GM04504 (cell line): ENCODE data around the gene PTGER4.
"Not testable (repeated sequence)": the region's sequence is repeated elsewhere in the genome, so short reads cannot be mapped to it uniquely, and the experiment has no call there.

ENCODE experiments used
- DNase-seq: peaks from one replicate; pipeline ENCODE4 v3.0.0-alpha.2; 2012; ENCODE audit warnings: low read depth

Gene PTGER4

GRCh38 chr5:40679913-40680681 is at the start of gene PTGER4:
Gene PTGER4, plus strand, starts transcription at chr5:40679915. Its CDS starts 1,079 bp downstream, at chr5:40680994.
- no peak for DNase-seq

- no peak for DNase-seq
These were observed 49.6 kb upstream of the PTGER4 start for GRCh38 chr5:40630126-40630525.

- no peak for DNase-seq
These were observed 48.5 kb upstream of the PTGER4 start for GRCh38 chr5:40631236-40631635.

- DNase-seq = no peak
These were observed 45.6 kb upstream of the PTGER4 start for GRCh38 chr5:40634154-40634553.

GRCh38 chr5:40634593-40634992 is 45.1 kb upstream of the PTGER4 start:
- no peak for DNase-seq

- not testable (repeated sequence) for DNase-seq
These were observed 40.2 kb upstream of the PTGER4 start for GRCh38 chr5:40639531-40639930.

- DNase-seq = no peak
These were observed 33.4 kb upstream of the PTGER4 start for GRCh38 chr5:40646266-40646665.

GRCh38 chr5:40648150-40648549 is 31.6 kb upstream of the PTGER4 start:
- no peak for DNase-seq

- DNase-seq = no peak
These were observed 30.2 kb upstream of the PTGER4 start for GRCh38 chr5:40649463-40650030.

- no peak for DNase-seq
These were observed 28.5 kb upstream of the PTGER4 start for GRCh38 chr5:40651201-40651600.

GRCh38 chr5:40652441-40653220 is 27.1 kb upstream of the PTGER4 start:
- DNase-seq = no peak

GRCh38 chr5:40653221-40654022 is 26.3 kb upstream of the PTGER4 start:
- no peak for DNase-seq

GRCh38 chr5:40654377-40654991 is 25.2 kb upstream of the PTGER4 start:
- no peak for DNase-seq

- no peak for DNase-seq
These were observed 24.6 kb upstream of the PTGER4 start for GRCh38 chr5:40655138-40655537.

- not testable (repeated sequence) for DNase-seq
These were observed 23.6 kb upstream of the PTGER4 start for GRCh38 chr5:40656091-40656490.

- DNase-seq = no peak
These were observed 22.9 kb upstream of the PTGER4 start for GRCh38 chr5:40656766-40657165.

GRCh38 chr5:40660751-40661150 is 19.0 kb upstream of the PTGER4 start:
- DNase-seq = no peak

GRCh38 chr5:40665635-40666298 is 13.9 kb upstream of the PTGER4 start:
- no peak for DNase-seq

- DNase-seq = no peak
These were observed 13.1 kb upstream of the PTGER4 start for GRCh38 chr5:40666657-40667056.

GRCh38 chr5:40667161-40667663 is 12.5 kb upstream of the PTGER4 start:
- no peak for DNase-seq
